GM12873 (cell line): ENCODE measurements around the gene TGM4.

ENCODE experiments used
- CTCF ChIP-seq: IDR thresholded peaks from 2 replicates; pipeline ENCODE4 v1.5.1; 2012; ENCODE audit warnings: low read depth, mild to moderate bottlenecking, moderate library complexity, low read length, control low read depth; ENCODE audit not compliant: insufficient read depth; ENCODE audit errors: missing control alignments

Gene TGM4

DNA sequence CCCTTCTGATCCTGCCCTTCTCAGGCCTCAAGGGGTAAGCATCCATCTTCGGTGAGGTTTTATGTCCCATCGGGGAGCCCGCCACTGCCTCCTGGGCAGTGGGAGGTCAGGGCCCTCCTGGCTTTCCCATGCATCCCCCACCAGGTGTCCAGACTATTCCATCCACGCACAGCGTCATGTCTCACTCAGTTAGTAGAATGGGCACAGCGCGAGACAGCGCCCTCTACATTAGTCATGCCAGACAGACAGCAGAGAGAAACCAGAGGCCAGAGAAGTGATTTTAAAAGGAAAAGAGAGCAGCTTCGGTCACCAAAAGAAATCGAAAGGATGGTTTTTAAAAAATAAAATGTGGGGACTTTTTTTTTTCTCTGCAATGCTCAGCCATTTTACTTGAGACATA lies 51.8 kb downstream of the TGM4 start:
- no peak for TF ChIP-seq CTCF

DNA sequence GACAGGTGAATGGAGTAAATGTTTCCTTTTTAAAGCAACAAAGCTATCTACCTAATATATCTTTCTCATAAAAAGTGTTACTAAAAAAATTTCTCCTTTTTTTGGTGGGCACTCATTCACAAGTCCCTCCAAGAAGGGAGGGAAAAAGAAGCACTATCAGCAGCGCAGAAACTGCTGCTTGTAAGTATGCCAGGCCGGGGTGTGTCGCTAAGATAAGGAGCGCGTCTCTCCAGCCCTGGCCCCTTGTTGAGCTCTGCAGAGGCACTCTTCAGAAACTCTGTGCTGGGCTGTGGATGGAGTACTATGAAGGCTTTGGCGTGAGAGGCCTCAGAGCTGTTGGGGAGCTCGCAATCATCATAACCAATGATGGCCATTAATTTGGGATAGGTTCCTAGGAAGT lies 52.5 kb downstream of the TGM4 start:
- no peak for TF ChIP-seq CTCF

DNA sequence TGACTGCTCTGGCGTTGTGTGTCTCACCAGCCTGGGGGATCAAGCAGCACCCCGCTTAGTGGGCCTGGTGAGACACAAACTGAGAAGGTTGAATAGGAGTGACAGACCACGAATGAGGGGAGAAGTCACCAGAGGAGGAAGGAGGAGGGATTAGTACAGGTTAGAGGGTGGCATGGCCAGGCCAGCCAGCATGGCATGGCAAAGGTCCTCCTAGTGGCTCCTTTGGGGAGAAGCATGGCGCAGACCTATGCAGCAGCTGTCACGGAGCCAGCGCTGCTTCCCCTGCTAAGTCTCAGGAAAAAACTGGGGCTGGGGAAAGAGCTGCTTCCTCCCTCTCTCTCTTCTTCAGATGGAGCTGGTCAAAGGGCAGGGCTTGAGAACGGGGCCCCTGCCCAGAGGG lies 53.0 kb downstream of the TGM4 start:
- no peak for TF ChIP-seq CTCF

GRCh38 chr3:44929782-44930181 lies 55.4 kb downstream of the TGM4 start:
- no peak for TF ChIP-seq CTCF

DNA sequence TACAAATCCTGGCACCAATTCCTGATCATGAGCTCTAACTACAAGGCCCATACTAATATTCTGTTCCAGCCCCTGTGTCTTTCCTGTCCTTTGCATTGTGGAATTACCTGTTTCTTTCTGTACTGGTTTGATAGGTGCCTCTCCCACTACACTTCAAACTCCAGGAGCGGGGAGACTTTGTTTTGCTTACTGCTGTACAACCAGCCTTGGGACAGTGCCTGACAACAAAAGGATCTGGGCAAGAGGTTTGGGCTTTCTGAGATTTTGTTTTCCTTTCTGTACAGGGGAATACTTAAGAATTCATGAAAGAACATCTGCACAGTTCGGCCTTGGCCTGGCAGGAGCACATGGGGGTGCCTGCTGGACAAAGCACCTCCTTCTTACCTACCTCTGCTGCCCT lies 56.5 kb downstream of the TGM4 start:
- TF ChIP-seq CTCF: no peak

DNA sequence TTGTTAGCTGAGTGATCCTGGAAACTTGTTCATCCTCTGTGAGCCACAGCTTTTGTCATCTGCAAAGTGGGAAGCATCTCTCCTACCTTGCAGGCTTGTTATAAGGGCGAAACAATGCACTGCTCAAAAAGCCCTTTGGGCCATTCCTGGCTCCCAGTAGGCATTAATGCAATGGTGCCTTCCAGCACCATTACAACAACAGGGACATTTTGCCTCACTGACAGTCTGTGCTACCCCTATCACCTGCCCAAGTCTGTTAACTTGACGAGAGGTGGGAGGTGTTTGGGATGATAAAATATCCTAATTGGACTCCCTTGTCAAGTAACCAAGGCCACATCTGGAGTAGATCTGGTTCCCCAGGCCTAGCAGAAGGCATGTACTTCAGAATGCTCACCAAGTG lies 57.4 kb downstream of the TGM4 start:
- no peak for TF ChIP-seq CTCF

- no peak for TF ChIP-seq CTCF
Observed at GRCh38 chr3:44932271-44932670, 57.9 kb downstream of the TGM4 start.
